ENCODE data around the gene B4GALT6. TPM values are rescaled to one million over a fixed set of nuclear protein-coding genes. Genes with fewer than 3 reads are reported as not detected.

Gene B4GALT6
- total RNA-seq, 1 experiment from 2014 or later: 22.0 TPM

DNA sequence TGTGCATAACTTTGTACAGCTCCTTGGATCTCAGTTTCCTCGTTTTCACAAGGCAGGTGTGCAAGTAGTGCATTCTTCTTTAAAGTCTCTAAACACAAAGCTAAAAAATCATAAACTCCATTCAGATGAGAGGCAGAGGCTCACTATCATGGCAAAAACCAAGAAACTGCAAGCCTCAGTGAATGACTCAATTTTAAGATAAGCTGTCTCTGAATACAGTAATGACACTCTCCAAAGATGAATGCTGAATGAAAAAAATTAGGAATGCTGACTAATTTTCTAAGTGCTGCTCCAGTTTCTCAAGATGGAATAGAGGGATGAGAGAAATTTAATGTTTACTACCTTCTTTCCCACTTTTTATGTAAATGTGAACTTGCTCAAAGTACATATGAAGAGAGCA lies 17.2 kb downstream of the B4GALT6 start:
- H3K9me3 Mint-ChIP-seq (ENCODE audit: low read depth, unreplicated experiment): no peaks in the 10 kb centered on the region
- H3K4me1 Mint-ChIP-seq (ENCODE audit: low read depth, unreplicated experiment): no peaks in the 10 kb centered on the region
- TF ChIP-seq, protein P1, sequence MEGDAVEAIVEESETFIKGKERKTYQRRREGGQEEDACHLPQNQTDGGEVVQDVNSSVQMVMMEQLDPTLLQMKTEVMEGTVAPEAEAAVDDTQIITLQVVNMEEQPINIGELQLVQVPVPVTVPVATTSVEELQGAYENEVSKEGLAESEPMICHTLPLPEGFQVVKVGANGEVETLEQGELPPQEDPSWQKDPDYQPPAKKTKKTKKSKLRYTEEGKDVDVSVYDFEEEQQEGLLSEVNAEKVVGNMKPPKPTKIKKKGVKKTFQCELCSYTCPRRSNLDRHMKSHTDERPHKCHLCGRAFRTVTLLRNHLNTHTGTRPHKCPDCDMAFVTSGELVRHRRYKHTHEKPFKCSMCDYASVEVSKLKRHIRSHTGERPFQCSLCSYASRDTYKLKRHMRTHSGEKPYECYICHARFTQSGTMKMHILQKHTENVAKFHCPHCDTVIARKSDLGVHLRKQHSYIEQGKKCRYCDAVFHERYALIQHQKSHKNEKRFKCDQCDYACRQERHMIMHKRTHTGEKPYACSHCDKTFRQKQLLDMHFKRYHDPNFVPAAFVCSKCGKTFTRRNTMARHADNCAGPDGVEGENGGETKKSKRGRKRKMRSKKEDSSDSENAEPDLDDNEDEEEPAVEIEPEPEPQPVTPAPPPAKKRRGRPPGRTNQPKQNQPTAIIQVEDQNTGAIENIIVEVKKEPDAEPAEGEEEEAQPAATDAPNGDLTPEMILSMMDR (IDR thresholded peaks at IDR 0.05; ENCODE audit: unreplicated experiment): no peak
- CTCF ChIA-PET: interaction anchor here (1.0 to 1.5 kb wide), 2 partner anchors 12 to 111 kb away, joined by 3 read pairs; no protein-coding TSS in a partner anchor
- H3K4me3 Mint-ChIP-seq (ENCODE audit: low read depth, unreplicated experiment): no peak overlapping the region
- intact Hi-C loops (cut with micrococcal nuclease; ENCODE audit: unreplicated experiment): no loop called here
- no peaks in the 10 kb centered on the region for H3K36me3 Mint-ChIP-seq (ENCODE audit: insufficient read depth, unreplicated experiment)
- no peak overlapping the region for H3K27ac Mint-ChIP-seq (ENCODE audit: unreplicated experiment)
- no TSS peak for BruUV-seq (replicated peaks)
- no peaks in the 10 kb centered on the region for H3K27me3 Mint-ChIP-seq (ENCODE audit: unreplicated experiment)
- DNase-seq: no peak

DNA sequence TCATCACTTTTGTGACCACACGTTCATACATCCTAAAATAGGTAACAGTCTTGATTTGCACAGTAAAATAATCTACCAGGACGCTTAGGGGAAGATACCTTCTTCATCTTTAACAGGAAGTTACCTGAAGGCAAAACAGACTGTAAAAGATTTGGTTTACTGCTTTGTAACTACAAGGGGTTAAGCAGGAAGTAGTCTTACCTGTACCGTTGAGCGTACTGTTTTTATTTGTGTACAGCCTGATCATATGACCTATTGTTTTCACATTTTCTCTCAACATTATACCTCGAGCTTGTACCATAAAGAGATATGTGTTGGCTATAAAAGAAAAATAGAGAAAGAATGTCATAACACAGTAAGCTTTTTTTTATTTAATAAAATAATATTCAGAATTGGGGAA lies 18.3 kb downstream of the B4GALT6 start:
- H3K9me3 Mint-ChIP-seq (ENCODE audit: low read depth, unreplicated experiment): no peaks in the 10 kb centered on the region
- H3K27me3 Mint-ChIP-seq (ENCODE audit: unreplicated experiment): no peaks in the 10 kb centered on the region
- TF ChIP-seq, protein P1 (IDR thresholded peaks at IDR 0.05; ENCODE audit: unreplicated experiment): no peak
- BruUV-seq (replicated peaks): no TSS peak
- no peak overlapping the region for H3K4me3 Mint-ChIP-seq (ENCODE audit: low read depth, unreplicated experiment)
- H3K4me1 Mint-ChIP-seq (ENCODE audit: low read depth, unreplicated experiment): no peaks in the 10 kb centered on the region
- intact Hi-C loops (cut with micrococcal nuclease; ENCODE audit: unreplicated experiment): no loop called here
- no peak overlapping the region for H3K27ac Mint-ChIP-seq (ENCODE audit: unreplicated experiment)
- H3K36me3 Mint-ChIP-seq (ENCODE audit: insufficient read depth, unreplicated experiment): no peaks in the 10 kb centered on the region
- no peak for DNase-seq
- CTCF ChIA-PET: no interaction called here

DNA sequence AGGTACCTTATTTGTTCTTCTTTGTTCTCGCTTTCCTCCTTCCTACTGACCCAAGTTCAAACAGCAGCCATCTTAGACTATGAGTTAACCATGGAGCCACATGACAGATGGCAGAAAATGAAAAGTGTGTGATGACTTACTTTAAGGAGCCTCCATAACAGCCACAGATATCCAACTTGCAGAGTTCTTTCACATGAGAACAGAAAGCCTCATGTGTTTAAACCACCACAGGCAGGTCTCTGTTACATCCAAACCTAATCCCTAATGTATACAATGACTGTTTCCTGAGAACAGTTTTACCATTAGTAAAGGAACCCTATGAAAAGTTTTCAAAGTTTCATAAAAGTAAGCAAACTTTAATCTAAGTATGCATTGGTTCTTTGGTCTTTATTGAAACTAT lies 20.3 kb downstream of the B4GALT6 start:
- H3K36me3 Mint-ChIP-seq (ENCODE audit: insufficient read depth, unreplicated experiment): no peaks in the 10 kb centered on the region
- TF ChIP-seq, protein P1 (IDR thresholded peaks at IDR 0.05; ENCODE audit: unreplicated experiment): no peak
- H3K4me1 Mint-ChIP-seq (ENCODE audit: low read depth, unreplicated experiment): peaks cover 5% of the 10 kb centered on the region
- CTCF ChIA-PET: no interaction called here
- DNase-seq: no peak
- no TSS peak for BruUV-seq (replicated peaks)
- peaks cover 4% of the 10 kb centered on the region for H3K9me3 Mint-ChIP-seq (ENCODE audit: low read depth, unreplicated experiment)
- no peak overlapping the region for H3K27ac Mint-ChIP-seq (ENCODE audit: unreplicated experiment)
- intact Hi-C loops (cut with micrococcal nuclease; ENCODE audit: unreplicated experiment): no loop called here
- H3K27me3 Mint-ChIP-seq (ENCODE audit: unreplicated experiment): no peaks in the 10 kb centered on the region
- H3K4me3 Mint-ChIP-seq (ENCODE audit: low read depth, unreplicated experiment): no peak overlapping the region

DNA sequence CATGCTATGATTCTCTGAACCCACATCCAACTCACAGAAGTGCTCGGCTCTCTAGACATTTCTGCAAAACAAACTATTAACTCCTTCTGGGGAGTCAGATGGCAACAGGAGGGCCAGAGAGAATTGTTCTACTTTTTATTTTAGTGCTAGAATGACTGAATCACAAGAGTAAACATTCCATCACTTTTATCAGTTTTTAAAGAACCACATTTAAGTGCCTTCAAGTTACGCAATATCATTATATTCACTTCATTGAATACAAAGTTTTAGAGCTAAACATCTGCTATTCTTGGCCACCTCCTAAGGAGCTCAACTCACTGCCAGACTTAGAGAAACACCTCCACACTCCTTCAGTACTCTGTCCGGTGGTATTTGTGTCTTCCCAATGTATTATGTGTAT lies 22.4 kb downstream of the B4GALT6 start:
- DNase-seq: no peak
- CTCF ChIA-PET: no interaction called here
- Mint-ChIP-seq H3K27ac (ENCODE audit: unreplicated experiment) (no peak overlapping the region), H3K27me3 (ENCODE audit: unreplicated experiment) (no peaks in the 10 kb centered on the region), H3K4me1 (ENCODE audit: low read depth, unreplicated experiment) (peaks cover 8% of the 10 kb centered on the region), H3K9me3 (ENCODE audit: low read depth, unreplicated experiment) (peaks cover 4% of the 10 kb centered on the region), H3K36me3 (ENCODE audit: insufficient read depth, unreplicated experiment) (no peaks in the 10 kb centered on the region), H3K4me3 (ENCODE audit: low read depth, unreplicated experiment) (no peak overlapping the region)
- BruUV-seq (replicated peaks): no TSS peak
- intact Hi-C loops (cut with micrococcal nuclease; ENCODE audit: unreplicated experiment): no loop called here
- TF ChIP-seq, protein P1 (IDR thresholded peaks at IDR 0.05; ENCODE audit: unreplicated experiment): no peak
